Stimulated activated CD4-positive, alpha-beta T cell treated with anti-CD3 and anti-CD28 coated beads, Interleukin-15, amount 100 ng/mL, for 1 hour (primary cell): ENCODE measurements around the gene APOO.
"Not testable (repeated sequence)": the region's sequence is repeated elsewhere in the genome, so short reads cannot be mapped to it uniquely, and the experiment has no call there.

ENCODE experiments used
- DNase-seq, 2 donors: peaks; one replicate each; pipeline ENCODE4 v3.0.0-alpha.2; 2020; ENCODE audit warnings: low read depth in 1 of 2, low spot score in 1 of 2

Gene APOO

DNA sequence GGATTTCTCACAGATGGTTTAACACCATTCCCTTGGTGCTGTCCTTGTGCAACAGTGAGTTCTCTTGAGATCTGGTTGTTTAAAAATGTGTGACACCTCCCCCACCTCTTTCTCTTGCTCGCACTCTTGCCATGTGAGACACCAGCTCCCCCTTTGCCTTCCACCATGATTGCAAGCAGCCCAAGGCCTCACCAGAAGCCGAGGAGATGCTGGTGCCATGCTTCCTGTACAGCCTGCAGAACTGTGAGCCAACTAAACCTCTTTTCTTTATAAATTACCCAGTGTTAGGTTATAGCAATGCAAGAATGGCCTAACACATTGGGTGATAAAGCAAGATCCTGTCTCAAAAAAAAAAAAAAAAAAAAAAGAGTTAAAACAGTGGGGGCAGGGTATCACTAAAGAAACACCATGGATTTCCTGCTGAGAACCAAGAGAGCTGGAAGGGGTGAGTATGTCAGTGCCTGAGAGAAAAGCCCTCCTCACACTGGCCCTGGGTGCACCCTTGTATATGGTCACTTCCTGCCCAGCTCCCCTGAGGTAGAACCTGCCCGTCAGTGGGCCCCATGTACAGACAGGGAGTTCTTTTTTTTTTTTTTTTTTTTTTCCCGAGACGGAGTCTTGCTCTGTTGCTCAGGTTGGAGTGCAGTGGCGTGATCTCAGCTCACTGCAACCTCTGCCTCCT is 46.4 kb downstream of the APOO start:
- DNase-seq, result no peak

- not testable (repeated sequence) for DNase-seq
These were observed 48.5 kb downstream of the APOO start for GRCh38 chrX:23859238-23859637.

- no peak for DNase-seq
These were observed 49.8 kb downstream of the APOO start for GRCh38 chrX:23857935-23858334.

GRCh38 chrX:23857363-23857762 is 50.4 kb downstream of the APOO start:
- no peak for DNase-seq

- no peak for DNase-seq
These were observed 52.2 kb downstream of the APOO start for GRCh38 chrX:23855569-23855968.

- DNase-seq, result no peak
These were observed 52.8 kb downstream of the APOO start for GRCh38 chrX:23854945-23855344.

GRCh38 chrX:23854122-23854521 is 53.6 kb downstream of the APOO start:
- no peak for DNase-seq

DNA sequence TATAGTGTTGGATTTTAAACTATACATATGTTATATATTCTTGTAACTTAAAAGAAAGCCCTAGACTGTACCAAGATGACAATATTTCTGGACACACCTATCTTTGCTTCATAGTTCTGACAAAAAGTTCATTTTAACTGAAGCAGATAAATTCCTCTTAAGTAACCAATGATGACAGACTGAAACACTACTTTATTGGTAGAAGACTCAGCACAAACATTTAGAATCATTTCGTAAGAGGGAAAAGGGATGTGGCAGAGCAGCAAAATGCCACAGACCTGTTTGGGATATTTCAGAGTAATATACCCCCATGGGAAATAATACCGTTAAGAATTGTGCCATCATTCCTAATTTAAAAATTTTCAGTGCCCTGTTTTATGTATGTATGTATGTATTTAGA is 56.2 kb downstream of the APOO start:
- DNase-seq, result no peak

DNA sequence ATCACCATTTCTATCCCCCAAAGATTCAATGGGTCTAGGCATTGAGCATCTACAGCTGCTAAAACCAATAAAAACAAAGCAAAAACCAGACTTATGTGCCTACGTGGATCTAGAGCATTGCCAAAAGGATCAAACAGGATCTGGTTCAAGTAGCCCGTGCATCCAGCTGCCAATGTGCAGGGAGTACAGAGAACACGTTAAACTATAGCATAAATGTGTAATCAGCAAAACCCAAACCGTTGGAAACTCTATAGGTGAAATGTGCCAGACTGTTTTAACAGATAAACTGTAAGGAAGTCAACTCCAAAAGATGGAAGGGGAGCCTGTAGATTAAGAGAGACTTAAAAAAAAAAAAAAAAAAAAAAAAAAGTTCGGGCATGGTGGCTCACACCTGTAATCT is 58.5 kb downstream of the APOO start:
- DNase-seq, result no peak

DNA sequence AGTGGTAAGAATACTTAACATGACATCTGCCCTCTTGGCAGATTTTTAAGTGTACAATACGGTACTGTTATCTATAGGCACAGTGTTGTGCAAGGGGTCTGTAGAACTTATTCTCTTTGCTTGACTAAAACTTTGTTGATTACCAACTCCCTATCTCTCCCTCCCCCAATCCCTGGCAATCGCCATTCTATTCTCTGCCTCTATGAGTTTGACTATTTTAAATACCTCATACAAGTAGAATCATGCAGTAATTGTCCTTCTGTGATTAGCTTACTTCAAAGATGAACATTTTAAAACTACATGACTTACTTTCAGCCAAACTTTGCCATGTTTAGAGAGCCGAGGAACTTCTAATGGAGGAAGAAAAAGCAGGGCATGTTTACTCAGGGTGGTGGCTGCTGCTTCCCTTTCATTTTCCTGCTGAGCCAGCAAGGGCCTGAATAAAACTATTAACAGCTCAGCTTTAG is 62.4 kb downstream of the APOO start:
- no peak for DNase-seq

- no peak for DNase-seq
These were observed 63.1 kb downstream of the APOO start for GRCh38 chrX:23844502-23845138.

DNA sequence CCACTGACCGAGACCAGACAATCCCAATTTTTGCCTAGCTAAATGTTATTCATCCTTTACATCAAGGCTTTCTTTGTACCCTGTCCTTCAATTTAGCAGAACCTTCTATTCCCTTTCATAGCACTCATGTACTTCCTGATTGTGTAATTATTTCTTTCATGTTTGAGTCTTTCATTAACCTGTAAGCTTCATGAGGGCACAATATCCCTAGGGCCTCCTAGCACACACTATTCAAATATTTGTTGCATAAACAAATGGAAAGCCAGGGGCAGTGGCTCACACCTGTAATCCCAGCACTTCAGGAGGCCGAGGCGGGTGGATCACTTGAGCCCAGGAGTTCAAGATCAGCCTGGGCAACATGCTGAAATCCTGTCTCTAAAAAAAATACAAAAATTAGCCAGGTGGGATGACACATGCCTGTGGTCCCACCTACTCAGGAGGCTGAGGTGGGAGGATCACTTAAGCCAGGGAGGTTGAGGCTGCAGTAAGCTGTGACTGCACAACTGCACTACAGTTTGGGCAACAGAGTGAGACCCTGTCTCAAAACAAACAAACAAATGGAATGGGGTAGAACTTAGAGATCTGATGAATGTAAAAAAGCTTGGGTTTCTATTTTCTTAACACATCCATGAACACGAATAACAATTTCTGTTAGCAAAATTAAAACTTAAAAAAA is 65.8 kb downstream of the APOO start:
- no peak for DNase-seq

GRCh38 chrX:23840674-23841073 is 67.1 kb downstream of the APOO start:
- no peak for DNase-seq

- no peak for DNase-seq
These were observed 68.8 kb downstream of the APOO start for GRCh38 chrX:23838953-23839352.

DNA sequence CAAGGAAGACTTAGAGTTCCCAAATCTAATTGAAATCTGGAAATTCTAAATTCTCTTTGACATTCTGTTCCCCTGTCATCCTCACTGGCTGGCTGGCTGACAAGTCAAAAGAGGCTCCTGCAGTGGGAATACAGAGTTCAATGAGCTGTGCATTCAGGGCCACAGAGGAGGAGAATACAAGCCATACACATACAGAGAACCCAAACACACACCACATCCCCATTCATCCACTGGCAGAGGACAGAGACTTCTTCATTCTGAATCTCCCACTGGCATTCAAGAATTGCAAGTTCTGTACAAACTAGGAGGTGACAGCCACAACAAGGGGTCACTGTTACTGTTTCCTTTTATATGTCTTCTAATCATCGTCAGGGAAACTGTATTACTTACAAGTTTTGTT is 75.0 kb downstream of the APOO start:
- DNase-seq, result no peak

- no peak for DNase-seq
These were observed 78.9 kb downstream of the APOO start for GRCh38 chrX:23828881-23829280.

DNA sequence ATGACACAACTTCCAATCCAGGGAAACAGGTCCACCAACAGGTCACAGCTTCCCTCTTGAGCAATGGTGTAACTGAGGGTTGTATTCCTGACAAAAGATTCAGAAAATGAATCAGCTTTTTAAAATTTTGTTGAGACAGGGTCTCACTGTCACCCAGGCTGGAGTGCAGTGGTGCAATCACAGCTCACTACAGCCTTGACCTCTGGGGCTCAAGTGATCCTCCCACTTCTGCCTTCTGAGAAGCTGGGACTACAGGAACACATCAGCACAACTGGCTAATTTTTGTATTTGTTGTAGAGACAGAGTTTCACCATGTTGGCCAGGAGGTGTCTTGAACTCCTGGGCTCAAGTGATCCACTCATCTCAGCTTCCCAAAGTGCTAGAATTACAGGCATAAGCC is 81.1 kb downstream of the APOO start:
- DNase-seq, result no peak

DNA sequence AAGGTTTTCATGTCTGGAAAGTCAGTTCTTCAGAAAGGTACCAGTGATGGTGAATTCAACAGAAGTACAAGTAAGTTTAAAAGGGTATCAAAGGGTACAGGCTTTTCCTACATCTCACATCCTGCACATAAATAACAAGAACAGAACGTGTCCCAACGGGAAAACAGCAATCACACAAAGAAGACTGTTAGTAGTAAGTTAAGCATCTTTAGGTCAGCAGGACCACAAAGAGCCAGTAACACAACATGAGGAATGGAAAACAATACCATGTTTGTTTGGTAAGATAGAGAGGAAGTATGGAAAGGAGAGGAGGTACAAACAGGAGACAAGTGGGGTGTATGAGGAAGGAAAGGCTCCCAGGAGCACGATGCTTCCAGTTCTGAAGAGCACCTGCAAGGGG is 81.5 kb downstream of the APOO start:
- no peak for DNase-seq

- DNase-seq, result no peak
These were observed 82.1 kb downstream of the APOO start for GRCh38 chrX:23825675-23826074.

- no peak for DNase-seq
These were observed 84.9 kb downstream of the APOO start for GRCh38 chrX:23822841-23823240.

GRCh38 chrX:23822397-23822796 is 85.3 kb downstream of the APOO start:
- no peak for DNase-seq

- DNase-seq, result no peak
These were observed 85.9 kb downstream of the APOO start for GRCh38 chrX:23821847-23822246.
